ENCODE measurements around the gene CACNA1S.

Gene CACNA1S

DNA sequence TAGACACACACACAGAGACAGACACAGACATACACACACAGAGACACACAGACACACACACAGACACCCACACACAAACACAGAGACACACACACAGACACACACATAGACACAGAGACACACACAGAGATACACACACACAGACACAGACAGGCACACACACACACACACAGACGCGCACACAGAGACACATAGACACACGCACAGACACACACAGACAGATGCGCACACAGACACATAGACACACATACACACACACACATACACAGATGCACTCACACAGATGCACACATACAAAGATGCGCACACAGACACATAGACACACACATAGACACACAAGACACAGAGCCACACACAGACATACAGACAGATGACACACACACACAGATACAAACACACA, 104.7 kb downstream of the CACNA1S start:
- no peak for DNase-seq

DNA sequence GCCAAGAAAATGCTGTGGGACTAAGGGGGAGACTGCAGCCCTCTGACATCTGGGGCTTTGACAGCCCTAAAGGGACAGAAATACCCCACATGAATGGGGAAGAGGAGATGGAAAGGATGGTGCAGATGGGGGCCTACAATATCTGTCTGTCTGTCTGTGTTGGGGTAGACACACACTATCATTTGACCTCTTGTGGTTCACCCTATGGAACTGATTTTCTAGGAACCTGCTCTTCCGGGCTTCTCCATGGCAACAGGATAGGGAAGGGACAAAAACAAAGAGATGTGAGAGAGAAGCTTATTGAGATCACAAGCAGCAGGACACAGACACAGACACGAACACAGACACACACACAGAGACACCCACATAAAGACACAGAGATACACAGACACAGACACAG, 105.8 kb downstream of the CACNA1S start:
- DNase-seq, result no peak

DNA sequence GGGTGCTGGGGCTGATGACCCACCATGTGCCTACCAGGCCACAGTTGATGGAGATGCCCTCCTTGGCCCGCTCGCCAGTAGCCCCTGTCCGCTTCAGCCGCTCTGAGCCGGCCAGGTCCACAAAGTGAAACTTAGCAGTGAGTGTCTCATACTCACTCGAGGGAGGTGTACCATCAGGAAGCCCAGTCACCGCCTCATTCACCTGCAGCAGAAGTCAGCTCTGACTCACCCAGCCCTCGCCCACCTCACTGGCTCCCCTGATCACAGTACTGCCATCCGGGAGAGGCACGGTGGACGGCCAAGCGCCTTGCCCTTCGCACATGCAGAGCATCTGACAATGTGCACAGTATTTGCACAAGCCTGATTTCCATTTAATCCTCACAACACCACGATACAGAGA, 107.5 kb downstream of the CACNA1S start:
- no peak for DNase-seq

DNA sequence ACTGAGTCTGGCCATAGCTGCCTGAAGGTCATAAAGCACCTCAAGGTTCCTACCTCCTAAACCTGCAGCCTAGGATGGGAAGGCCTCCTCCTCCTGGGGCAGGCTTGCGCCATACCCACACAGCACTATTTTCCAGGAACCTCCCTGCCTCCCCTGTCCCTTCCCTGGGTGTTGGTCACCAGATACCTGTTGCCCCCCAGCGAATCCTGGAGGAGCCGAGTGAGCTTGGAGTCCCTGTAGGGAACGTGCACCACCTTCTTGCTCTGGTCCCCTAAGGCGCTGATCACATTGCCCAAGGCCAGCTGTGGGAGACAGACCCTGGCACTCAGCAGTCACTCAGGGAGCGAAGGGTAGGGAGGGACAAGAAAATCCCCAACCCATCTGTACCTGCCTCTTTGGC, 108.1 kb downstream of the CACNA1S start:
- no peak for DNase-seq

DNA sequence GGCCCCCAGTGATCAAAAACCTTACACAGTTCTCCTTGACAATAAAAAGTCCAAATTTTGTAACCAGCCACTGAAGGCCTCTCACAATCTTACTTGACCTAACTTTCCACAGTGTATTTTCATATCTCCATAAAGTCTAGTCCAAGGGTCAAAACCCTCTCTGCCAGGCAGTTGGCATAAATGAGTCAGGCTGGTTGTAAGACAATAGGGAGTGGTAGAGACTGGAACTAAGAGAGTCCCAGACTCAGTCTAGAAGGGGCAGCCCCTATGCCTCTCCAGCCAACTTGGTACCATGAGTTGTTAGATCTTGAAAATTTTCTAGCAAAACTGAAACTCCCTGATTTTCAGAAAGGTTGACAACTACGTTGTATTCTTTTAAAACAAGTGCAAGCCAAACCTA, 109.7 kb downstream of the CACNA1S start:
- DNase-seq, result no peak

DNA sequence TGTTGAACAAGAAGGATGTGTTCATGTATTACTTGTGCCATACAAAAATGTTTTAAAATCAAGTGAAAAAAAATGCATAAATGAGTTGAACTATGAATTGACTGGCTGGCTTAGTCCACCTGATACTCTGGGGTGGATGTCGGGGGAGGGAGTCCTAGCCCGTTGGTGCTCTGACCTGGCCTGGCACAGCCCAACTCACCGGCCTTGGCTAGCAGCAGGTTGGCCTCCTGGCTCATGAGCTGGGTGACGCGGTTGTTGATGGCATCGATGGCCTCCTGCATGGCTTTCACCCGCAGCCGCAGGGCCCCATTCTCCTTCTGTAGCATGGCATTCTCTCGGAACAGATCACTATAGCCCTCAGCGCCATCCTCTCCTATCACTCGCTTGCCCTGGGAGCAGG, 110.3 kb downstream of the CACNA1S start:
- DNase-seq, result no peak

DNA sequence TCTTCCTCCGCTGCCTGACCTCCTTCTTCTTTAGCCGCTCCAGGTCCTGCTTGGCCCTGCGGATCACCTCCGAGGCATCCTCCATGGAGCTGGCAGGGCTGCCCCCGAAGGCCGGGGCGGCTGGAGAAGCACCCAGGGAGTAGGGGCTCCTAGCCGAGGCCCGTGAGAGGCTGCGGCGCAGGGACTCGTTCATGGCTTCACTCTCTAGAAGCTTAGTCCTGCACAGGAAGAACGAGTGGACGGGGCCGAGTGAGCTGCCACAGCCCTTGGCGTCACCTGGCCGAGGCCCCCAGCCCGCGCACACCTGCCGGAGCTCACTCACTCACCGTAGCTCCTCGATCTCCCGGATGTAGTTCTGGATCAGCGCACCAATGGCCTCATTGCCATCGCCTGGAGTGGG, 111.8 kb downstream of the CACNA1S start:
- DNase-seq, result no peak

DNA sequence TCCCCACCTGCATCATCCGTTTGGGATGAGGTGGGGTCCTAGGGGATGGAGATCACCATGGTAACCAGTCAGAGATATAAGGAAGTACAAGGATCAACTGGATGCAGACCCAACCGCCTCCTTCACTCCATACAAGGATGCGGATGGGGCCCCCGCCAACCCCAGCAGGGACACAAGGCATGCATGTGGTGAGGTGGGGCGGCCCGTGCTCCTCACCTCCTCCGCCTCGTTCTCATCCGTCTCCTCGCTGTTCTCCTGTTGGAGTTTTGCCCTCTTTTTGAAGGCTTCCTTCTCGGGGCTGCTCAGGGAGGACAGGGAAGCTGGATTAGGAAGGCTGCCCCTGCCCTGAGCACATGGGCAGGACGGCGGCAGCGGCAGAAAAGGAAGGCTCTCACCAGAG, 112.6 kb downstream of the CACNA1S start:
- DNase-seq, result no peak

DNA sequence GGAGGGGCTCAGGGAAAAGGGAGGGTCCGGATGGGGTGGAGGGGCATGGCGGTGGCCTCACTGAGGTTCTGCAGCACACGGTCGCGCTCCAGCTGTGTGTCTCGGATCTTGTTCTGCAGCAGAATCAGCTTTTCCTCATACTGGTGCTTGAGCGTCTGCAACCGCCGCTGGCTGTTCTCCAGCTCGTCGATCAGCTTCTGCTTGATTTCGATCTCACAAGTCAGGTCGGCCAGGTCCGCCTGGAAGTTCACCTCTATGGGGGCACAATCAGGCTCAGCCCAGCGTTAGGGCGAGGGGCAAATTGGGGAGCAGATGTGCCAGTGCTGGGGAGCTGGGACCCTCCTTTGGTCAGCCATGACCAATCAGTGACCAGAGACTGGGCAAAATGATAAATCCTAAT, 113.9 kb downstream of the CACNA1S start:
- DNase-seq, result no peak

DNA sequence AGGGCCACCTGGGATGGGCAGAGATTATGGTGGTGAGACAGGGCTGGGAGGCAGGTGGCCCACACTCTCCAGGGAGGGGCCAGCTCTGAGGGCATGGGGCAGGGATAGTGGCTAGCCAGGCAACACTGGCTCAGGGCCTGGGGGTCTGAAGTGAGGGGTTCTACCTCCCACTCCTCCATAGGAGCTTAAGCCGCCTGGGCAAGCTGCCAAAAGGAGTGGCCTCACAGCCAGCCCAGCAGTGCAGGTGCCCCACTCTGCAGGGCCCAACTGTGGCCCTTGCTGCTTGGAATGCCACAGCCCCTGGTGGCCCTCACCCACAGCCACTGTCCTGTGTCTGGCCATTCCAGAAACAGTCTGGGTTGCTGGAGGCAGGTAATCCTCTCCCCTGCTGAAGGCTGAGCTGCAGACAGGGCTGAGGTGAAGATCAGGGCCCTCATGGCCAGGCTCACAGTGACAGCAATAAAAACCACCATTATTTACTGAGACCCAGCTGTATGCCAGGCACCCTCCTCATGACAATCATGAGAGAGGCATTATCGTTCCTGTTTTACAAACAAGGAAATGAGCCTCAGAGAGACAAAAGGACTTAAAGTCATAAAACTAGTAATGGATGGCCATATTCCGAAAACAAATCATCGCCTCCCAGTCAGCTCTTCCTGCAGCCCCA, 119.7 kb downstream of the CACNA1S start:
- no peak for DNase-seq

DNA sequence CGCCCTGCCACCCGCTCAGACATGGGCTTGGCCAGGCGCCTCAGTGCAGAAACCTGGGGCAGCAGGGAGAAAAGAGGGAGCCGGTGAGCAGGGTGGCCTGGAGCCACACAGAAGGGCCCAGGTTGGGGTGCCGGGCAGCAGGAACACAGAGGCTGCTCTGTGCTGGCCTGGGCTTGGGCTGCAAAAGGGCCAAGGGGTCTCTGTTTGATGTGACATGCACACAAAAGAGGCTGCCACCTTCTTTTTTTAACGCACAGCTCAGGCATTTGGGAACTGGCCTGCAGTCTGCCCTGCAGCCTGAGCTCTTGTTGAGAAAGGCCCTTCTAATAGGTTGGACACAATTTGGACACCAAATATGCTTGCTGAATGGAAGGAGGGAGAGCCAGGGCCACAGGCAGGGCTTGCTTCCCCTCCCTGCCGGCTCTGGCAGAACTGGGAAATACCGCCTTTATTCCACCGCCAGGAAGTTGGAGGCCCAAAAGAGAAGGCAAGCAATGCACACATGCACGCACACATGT, 121.1 kb downstream of the CACNA1S start:
- DNase-seq, result no peak

DNA sequence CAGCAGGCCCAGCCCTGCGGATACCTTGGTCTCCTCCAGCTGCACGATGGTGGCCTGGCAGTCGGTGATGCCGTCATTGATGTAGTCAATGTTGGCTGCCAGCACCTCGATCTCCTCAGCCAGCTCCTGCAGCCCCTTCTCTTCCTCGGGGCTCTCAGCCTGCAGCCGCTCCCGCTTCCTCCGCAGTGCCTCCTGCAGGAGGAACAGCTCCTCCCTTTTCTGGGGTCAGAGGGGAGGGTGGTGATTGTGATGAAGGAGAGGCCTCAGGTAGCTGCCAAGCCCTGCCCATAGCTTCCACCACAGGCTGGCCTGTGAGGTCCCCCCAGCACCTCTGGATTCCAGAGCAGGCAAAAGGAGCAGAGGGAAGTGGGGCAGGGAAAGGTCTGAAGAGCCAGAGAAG, 122.1 kb downstream of the CACNA1S start:
- DNase-seq, result no peak
